GM18858 (cell line): Measurements from ENCODE around the gene INTS3.
A peak's percentile ranks its signal among the peaks of the same experiment; 100 is the strongest.
"Not testable (repeated sequence)": the region's sequence is repeated elsewhere in the genome, so short reads cannot be mapped to it uniquely, and the experiment has no call there.

Experiments used
- ATAC-seq: cut with Tn5 transposase; IDR thresholded peaks from one replicate; pipeline ENCODE4 v1.9.1; 2021; ENCODE audit not compliant: unreplicated experiment

The INTS3 gene

DNA sequence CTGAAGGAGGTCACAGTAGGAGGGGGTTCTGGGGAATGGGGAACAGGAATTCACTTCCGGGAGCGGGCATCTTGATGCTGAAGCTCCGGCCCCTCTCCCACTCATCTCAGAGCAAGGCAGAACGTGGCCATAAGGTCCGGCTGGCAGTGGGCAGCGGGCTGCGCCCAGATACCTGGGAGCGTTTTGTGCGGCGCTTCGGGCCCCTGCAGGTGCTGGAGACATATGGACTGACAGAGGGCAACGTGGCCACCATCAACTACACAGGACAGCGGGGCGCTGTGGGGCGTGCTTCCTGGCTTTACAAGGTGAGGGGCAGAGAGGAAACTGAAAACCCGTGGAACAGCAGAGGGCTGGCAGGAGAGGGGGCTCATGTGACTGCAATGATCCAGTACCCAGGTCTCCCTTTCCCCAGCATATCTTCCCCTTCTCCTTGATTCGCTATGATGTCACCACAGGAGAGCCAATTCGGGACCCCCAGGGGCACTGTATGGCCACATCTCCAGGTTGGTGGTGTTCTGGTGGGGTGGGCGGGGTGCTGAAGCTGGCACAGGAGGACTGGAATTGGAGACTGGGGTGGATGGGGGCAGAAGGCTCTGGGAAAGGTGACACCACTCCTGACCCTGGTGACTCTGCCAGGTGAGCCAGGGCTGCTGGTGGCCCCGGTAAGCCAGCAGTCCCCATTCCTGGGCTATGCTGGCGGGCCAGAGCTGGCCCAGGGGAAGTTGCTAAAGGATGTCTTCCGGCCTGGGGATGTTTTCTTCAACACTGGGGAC is 50.4 kb downstream of the INTS3 start:
- ATAC-seq: no peak

DNA sequence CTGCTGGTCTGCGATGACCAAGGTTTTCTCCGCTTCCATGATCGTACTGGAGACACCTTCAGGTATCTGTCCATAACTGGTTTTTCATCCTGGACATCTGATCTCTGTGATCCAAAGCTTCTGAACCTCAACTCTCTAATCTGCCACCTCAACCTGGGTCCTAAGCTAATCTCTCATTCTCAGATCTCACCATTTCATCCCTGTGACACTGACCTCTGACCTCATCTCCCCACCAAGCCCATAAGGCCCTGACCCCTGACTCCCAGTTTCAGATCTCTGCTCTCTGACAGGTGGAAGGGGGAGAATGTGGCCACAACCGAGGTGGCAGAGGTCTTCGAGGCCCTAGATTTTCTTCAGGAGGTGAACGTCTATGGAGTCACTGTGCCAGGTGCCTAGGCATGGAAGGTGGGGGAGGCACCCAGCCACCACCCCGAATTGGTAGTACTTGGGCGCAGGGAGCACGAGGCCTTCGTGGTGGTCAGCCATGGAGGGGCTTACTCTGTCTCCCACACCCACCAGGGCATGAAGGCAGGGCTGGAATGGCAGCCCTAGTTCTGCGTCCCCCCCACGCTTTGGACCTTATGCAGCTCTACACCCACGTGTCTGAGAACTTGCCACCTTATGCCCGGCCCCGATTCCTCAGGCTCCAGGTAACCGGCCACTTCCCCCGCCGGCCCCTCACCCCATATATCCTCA is 51.1 kb downstream of the INTS3 start:
- ATAC-seq: no peak

DNA sequence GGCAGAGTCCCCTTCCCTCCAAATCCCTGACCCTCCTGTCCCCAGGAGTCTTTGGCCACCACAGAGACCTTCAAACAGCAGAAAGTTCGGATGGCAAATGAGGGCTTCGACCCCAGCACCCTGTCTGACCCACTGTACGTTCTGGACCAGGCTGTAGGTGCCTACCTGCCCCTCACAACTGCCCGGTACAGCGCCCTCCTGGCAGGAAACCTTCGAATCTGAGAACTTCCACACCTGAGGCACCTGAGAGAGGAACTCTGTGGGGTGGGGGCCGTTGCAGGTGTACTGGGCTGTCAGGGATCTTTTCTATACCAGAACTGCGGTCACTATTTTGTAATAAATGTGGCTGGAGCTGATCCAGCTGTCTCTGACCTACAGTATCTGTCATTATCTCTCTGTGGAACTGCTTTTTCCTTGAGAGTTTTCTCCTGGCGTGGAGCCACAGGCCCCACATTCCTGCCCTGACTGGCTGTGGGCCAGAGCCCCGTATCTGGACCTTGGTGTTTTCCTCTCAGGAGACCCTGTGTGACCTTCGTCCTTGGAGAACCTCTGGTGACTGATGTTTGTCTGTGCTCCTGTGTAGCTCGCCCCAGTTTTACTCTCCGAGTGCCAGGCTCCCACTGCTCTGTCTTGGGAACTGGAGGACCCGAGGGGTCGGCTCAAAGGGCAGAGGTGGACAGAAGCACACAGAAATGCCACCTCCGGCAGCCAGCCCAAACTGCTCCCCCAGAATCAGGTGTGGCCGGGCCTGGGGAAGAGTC is 52.1 kb downstream of the INTS3 start:
- ATAC-seq: no peak

DNA sequence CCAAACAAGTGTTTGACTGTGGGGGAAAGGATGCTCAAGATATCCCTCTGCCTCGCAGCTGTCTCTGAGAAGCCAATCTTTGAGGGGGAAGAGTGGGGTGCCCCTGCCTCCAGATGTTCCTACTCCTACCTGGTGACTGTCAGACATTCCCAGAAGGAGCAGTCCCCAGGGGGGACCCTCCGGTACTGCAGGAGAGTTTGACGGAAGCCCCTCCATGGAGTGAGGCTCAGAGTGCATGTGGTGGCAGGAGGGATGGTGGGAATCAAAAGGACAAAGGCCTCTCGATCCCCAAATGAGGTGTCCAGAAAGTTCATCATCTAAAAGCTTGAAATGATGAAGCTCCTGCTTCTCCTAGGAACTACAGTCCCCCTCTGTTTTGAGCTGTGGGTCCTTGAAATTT is 52.7 kb downstream of the INTS3 start:
- no peak for ATAC-seq

DNA sequence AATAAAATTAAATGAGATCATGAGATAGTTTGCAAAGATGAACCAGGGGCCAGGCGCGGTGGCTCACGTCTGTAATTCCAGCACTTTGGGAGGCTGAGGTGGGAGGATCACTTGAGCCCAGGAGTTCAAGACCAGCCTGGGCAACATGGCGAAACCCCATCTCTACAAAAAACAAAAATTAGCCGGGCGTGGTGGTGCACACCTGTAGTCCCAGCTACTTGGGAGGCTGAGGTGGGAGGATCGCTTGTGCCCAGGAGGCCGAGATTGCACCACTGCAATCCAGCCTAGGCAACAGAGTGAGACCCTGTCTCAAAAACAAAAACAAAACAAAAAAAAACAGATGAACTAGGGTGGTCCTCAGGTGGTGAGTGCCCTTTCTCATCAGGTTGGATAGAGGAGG is 54.8 kb downstream of the INTS3 start:
- ATAC-seq: not testable (repeated sequence)

DNA sequence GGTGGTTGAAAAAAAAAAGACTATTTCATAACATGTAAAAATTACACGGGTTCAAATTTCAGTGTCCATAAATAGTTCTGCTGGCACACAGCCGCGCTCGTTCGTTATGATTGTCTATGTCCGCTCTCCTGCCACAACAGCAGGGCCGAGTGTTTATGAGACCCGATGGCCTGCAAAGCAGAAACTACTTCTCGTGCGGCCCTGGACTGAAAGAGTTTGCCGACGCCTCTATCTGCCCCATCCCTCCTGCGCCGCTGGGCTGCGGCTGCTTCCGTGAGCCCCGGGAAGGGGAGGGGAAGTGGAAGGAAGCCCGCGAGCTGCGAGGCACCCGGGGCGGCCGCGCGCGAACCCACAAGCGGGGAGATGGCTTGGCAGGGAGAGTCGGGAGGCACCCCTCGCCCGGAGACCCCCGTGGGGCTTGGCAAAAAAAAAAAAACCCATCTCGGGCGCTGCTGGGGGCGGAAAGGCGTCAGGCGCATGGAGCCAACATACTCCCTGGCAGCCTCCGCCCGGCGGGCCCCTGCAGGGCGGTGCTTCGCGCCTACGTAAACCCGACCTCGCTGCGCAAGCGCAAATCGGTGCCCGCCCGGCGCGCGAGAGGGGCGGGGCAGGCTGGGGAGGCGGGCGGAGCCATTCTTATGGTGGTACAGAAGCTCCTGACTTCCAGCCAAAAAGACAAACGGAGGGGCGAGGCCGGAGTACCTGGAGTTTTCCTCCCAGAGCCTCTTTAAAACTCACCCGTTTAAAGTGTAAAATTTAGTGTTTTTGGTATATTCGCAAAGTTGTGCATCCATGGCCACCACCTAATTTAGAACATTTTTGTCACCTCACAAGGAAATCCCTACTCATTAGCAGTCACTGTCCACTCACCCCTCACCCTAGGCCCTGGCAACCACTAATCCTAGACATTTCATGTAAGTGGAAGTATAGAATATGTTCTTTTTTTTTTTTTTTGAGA is 55.7 kb downstream of the INTS3 start:
- peak; percentile 75 for ATAC-seq

DNA sequence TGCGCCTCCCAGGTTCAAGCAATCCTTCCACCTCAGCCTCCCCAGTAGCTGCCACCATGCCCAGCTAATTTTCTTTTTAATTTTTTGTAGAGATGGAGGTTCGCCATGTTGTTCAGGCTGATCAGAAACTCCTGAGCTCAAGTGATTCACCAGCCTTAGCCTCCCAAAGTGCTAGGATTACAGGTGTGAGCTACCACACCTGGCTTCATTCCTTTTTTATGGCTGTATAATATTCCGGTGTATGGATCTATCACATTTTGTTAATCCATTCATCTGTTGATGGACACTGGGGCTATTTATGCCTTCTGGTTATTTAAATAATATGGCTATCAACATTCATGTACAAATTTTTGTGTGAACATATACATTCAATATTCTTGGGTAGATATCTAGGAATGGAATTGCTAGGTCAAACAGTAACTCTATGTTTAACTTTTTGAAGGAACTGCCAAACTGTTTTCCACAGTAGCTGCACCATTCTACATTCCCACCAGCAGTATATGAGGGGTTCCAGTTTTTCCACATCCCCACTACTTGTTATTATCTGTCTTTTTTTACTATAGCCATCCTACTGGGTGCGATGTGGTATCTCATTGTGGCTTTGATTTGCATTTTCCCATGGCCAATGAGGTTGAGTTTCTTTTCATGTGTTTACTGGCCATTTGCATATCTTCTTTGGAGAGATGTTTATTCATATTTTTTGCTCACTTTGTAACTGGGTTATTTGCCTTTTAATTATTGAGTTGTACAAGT is 58.4 kb downstream of the INTS3 start:
- no peak for ATAC-seq

DNA sequence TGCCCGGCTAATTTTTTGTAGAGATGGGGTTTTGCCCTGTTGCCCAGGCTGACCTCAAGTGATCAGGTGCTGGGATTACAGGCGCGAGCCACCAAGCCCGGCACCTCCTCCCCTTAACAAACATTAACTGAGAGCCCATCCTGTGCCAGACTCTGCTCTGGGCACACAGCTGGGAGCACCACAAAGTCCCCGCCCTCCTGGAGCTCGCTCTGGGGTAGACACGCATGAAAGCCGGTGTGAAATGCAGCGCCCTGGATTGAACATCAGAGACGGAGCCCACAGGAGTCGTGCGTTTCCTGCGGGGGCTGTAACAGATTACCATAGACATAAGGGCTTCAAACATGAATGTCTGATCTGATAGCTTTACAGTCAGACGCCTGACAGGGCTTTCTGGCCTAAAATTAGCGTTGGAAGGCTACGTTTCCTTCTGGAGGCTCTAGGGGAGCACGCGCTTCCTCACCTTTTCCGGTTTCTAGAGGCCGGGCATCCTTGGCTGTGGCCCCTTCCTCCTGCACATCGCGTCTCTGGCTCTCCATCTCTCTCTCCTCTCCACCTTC is 61.7 kb downstream of the INTS3 start:
- ATAC-seq: no peak

DNA sequence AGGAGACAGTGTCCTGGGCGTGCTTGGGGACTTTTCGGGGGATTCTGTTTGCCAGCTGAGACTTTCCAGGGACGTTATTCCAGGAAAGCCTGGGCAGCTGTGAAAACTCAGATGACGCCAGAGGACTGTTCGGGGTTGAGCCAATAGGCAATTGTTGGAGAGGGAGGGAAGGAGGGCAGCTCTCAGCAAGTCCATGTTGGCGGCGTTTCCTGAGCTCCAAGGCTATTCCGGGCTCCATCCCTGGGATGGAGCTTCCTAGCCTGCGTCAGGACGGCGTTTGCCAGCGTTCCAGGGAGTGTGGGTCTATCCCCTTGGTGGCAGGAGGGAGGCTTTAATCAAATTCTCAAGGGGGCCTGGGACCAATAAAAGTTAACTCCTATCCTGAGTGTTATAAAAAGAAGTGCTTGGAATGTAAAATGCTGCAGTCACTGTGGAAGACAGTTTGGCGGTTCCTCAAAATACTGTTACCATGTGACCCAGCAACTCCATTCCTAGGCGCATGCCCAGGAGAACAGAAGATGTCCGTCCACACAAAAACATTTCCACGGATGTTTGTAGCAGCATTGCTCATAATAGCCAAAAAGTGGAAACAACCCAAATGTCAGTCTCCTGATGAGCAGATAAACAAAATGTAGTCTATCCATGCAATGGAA is 62.6 kb downstream of the INTS3 start:
- no peak for ATAC-seq

DNA sequence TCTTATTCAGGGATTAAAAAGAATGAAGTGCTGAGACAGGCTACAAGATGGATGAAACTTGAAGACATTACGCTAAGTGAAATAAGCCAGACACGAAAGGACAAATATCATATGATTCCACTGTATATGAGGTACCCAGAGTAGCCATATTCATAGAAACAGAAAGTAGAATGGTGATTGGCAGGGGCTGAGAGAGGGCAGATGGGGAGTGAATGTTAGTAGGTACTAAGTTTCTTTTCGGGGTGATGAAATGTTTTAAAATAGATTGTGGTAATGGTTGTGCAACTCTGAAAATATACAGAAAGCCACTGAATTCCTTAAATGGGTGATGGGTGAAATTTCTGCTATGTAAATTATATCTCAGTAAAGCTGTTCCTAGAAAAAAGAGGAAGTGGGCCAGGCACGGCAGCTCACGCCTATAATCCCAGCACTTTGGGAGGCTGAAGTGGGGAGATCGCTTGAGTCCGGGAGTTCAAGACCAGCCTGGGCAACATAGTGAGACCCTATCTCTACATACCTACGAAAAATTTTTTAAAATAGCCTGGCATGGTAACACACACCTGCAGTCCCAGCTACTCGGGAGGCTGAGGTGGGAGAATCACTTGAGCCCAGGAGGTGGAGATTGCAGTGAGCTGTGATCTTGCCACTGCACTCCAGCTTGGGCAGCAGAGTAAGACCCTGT is 63.3 kb downstream of the INTS3 start:
- ATAC-seq: peak; percentile 82

DNA sequence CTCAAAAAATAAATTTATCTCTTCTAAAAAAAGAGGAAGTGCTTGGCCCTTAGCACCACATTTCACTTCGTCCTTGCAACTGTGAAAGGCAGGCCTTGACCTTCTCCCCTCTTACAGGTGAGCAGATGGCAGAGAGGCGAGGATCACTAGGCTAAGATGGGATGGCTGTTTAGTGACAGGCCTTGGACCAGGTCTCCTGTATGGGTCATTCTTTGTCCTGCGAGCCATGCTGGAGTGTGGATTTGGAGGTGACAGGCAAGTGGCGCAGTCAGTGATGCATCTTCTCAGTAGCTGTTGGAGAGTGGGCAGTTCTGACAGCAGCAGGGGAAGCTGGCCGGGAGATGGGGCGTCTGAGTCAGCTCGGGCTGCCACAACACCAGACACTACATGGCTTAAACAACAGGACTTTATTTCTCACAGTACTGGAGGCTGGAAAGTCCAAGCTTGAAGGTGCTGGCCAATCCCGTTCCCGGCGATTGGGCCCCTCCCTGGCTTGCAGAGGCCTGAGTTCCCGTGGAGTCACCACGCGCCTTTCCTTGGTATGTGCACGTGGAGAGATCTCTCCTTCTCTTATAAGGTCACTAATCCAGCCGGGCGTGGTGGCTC is 63.9 kb downstream of the INTS3 start:
- no peak for ATAC-seq

DNA sequence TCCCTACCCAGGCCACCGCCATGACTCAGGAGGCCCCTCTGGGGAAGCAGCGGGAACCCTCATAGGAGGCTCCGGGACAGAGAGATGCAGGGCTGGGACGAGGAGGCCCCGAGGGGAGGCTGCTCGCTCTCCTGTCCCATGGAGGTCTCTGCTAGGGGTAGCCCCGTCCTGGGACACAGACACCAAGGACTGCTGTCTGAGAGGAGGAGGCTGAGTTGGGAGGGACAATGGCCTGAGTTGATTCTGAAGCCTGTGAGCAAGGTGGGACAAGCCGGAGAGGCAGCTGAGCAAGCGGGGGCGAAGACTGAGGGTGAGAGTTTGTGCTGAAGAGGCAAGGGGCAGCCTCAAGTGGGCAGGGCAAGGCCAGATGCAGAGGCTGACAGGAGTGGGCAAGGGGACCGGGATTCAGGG is 64.8 kb downstream of the INTS3 start:
- no peak for ATAC-seq

DNA sequence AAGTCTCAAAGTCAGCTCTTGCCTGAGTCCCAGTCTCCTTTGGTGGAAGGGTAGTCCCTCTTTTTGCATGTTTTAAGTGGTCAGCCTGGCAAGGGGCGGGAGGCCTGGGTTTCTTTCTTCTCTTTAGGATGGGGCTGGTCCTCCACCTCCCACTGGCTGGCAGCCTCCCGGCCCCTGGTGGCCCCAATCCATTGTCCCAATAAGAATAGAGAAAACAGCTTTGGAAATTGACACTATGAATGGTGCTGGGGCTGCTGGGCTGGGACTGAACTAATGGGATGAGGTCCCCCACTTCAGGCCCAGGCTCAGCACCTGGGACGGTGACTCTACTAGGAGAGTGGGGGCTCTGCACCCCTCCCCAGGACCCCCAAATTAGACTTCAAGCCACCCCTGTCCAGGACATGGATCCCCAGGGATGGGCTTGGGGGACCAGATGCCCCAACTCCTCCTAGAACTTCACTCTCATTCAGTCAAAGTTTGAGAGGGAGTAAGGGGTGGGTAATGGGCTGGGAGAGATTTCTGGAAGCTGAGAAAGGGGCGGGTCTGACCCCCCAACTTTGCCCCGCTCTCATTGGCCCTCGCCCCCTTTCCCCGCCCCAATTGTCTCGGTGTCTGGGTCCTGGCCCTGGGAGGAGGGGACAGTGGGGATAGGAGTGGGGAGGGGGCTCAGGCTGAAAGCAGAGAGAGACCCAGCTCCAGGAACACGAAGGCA is 65.6 kb downstream of the INTS3 start:
- no peak for ATAC-seq

DNA sequence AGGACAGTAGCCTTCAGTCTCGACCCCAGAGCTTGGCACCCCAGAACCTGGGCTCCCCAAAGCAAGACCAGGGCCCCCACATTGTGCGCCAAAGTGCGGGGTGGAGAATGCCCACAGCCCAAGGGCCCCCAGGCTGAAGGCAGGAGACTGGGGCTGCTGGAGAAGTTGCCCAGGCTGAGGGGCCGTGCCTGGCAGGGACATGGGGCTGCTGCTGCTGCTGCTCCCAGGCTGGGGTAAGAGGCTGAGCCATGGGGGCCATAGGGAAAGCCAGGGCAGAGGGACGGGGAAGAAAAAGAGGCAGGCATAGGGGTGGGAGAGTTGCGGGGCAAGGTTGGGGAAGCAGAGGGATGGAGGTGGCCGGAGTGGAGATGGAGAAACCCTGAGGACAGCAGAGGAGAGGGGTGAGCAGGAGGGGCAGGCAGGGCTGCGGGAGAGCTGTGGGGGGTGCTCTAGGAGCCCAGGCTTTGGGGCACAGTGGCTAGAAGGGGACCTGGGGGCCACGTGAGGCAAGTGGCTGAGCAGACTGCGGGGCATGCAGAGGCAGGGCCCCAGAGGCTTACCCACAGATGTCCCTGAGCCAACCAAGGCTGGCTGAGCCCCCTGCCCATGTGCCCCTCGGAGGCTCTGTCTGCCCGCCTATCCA is 66.2 kb downstream of the INTS3 start:
- ATAC-seq: no peak

DNA sequence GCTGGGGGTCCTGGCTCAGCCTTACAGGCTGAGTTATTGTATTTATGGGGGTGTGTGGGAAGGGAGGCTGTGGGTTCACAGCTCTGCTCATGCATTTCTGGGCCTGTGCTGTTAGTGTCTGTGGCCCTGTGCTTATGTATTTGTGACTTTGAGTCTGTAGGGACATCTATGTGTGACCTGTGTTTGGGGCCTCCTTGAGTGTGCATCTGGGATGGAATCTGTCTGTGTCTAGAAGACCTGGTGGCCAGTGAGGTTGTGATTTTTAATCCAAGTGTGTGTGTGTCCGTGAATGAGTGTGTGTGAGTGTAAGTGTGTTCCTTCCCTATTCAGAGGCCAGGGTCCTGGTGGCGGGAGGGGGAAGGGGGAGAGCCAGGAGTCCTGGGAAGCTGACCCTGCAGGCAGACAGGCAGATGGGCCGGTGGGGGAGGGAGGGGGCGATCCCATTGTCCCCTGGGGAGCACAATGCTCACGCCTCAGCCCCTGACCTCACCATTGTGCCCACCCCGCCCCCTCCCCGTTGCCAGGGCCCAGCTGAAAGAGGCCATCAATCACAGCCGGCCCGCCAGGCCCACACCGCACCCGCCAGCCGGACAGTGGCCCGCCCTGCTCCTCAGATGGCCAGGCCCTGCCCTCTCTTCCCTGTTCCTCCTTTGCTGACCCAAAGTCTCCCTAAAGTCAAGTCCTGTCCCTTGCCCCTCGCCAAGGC is 66.9 kb downstream of the INTS3 start:
- no peak for ATAC-seq

DNA sequence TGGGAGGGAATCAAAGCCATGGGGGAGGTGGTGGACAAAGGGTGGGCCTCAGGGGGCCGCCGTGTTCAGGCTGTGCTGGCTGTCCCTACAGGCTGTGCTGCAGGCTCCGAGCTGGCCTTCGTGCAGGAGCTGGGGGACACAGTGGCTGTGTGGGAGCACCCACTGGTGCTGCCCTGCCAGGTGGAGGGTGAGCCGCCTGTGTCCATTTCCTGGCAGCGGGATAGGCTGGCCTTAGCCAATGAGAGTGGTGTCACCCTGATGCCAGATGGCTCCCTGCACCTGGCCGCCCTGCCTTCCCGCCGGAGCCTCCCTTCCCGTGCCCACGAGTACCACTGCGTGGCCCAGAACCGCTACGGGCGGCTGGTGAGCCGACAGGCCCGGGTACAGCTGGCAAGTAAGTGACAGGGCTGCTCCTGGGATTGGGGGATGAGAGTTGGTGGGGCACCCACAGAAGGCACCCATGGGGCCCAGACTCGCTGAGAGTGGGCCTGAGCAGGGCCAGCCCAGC is 67.5 kb downstream of the INTS3 start:
- no peak for ATAC-seq
